HG03354 (cell line): ENCODE results near the gene BANK1.

Experiments used
- ATAC-seq: cut with Tn5 transposase; IDR thresholded peaks from one replicate; pipeline ENCODE4 v1.9.1; 2021; ENCODE audit warnings: mild to moderate bottlenecking; ENCODE audit not compliant: unreplicated experiment, poor library complexity, severe bottlenecking

The BANK1 gene

GRCh38 chr4:102089850-102090621, 299.5 kb downstream of the BANK1 start:
- no peak for ATAC-seq

DNA sequence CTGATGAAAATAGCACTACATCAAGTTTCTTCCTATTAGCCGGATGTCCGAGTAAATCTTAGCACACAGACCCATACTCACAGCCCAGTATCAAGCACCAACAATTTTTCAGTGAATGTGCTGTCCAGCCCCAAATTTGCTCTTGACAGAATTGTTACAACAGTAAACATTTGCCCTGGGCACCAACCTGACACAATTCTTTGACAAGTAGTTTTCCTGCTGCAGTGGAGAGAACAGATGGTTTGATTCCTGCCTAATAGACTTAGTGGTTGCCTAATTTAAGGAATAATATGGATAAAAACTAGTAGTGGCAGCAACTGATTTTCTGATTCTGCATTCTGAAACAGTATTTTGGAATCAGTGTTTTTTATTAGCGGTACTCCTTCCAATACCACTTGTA, 301.1 kb downstream of the BANK1 start:
- ATAC-seq: no peak

DNA sequence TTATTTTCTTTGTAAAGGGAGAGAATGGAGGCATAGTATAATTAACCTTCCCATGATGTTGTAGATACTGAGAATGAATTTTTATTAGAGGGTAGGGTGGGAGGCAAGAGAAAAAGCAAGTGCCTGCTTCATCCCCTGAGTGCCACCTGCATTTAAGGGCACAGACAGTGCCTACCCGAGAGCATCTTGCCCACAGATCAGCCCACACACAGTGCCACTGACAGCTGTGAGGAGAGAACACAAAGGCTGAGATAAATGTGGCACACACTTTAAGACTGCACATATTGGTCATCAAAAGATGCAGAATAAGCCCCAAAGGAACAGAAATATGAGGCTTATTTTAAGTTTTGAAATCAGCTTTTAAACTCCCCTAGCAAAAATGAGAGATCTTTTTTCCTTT, 304.0 kb downstream of the BANK1 start:
- ATAC-seq: no peak

GRCh38 chr4:102103368-102103767, 312.8 kb downstream of the BANK1 start:
- ATAC-seq: no peak

DNA sequence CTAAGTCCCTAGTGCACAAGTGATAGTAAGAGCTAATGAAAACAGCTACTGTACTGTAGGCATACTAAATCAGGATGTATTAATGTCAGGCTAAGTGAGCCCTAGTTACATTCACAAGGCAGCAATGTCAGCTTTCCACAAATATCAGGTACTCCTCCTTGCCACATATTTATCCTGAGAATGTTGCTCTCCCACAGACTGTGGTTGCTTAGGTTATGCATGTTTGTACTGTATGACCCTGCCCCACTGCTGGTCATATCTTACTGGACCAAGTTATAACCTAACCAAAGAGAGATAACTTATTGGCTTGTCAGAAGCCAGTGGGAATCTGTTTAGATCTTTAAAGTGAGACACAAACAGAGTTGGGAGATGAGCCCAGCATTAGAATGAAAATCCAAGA, 313.7 kb downstream of the BANK1 start:
- no peak for ATAC-seq

GRCh38 chr4:102105983-102106382, 315.5 kb downstream of the BANK1 start:
- no peak for ATAC-seq

GRCh38 chr4:102114118-102114630, 323.6 kb downstream of the BANK1 start:
- no peak for ATAC-seq

DNA sequence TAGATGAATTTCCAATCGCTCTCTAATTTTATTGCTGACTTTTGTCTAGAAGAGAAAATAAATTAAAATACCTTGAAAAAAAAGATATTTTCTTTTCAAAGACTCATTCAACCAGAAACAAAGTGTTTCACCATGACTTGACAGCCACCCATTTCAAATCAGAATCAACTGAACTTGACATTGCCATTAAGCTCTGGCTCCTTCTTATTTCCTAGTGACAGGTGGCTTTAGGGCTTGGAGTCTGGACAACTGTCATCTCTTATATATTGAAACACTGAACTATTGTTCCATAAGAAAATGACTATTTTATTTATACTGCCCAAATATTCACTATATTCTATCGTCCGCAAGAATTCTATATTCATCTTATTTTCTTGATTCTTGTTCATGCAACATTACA, 325.6 kb downstream of the BANK1 start:
- no peak for ATAC-seq

- no peak for ATAC-seq
These were observed 330.3 kb downstream of the BANK1 start for GRCh38 chr4:102120846-102121245.
